HG02759 (cell line): Measurements from ENCODE around the gene TAOK3.
A peak's percentile ranks its signal among the peaks of the same experiment; 100 is the strongest.
"Not testable (repeated sequence)": the region's sequence is repeated elsewhere in the genome, so short reads cannot be mapped to it uniquely, and the experiment has no call there.

Experiments
- ATAC-seq: cut with Tn5 transposase; IDR thresholded peaks from one replicate; pipeline ENCODE4 v1.9.1; 2021; ENCODE audit warnings: mild to moderate bottlenecking, moderate library complexity; ENCODE audit not compliant: unreplicated experiment

TAOK3 gene

DNA sequence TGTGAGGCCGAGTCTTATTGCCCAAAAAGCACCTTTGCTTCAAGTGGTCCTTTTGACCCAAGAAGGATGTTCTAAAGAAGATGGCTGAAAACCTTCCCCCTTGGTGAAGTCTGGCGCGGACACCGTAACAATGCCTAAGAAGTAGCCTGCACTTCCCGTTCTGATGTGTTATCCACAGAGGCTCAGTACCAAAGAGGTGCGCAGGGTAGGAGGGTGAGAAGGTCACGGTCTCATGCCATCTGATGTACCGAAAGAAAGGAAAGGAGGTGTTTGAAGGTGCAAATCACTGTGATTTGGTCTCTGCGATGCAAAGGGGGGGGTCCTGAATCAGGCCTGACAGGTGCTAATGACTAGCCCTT lies 226.9 kb downstream of the TAOK3 start:
- no peak for ATAC-seq

DNA sequence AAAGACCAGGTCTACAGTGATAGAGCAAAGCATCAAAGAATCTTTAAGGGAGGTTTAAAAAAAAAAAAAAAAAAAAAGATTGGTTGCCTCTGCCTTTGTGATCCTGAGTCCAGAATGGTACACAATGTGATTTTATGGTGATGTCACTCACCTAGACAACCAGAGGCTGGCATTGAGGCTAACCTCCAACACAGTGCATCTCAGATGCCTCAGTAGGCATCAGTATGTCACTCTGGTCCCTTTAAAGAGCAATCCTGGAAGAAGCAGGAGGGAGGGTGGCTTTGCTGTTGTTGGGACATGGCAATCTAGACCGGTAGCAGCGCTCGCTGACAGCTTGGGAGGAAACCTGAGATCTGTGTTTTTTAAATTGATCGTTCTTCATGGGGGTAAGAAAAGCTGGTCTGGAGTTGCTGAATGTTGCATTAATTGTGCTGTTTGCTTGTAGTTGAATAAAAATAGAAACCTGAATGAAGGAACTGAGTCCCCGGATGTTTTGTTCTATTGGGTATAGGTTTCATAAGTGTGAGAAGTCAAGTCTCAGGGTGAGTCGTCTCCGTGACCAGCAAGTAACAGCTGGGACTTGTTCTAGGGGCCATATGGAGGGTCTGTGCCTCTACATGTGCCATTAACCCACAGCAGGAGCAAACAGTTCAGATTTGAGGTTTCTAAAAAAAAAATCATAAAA lies 227.5 kb downstream of the TAOK3 start:
- peak; percentile 50 for ATAC-seq

DNA sequence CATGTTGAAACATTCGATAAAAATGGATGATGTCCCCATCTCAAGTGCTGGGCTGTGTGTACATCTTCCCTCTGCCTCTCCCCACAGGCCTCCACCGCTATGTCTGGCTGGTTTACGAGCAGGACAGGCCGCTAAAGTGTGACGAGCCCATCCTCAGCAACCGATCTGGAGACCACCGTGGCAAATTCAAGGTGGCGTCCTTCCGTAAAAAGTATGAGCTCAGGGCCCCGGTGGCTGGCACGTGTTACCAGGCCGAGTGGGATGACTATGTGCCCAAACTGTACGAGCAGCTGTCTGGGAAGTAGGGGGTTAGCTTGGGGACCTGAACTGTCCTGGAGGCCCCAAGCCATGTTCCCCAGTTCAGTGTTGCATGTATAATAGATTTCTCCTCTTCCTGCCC lies 228.2 kb downstream of the TAOK3 start:
- ATAC-seq: no peak

DNA sequence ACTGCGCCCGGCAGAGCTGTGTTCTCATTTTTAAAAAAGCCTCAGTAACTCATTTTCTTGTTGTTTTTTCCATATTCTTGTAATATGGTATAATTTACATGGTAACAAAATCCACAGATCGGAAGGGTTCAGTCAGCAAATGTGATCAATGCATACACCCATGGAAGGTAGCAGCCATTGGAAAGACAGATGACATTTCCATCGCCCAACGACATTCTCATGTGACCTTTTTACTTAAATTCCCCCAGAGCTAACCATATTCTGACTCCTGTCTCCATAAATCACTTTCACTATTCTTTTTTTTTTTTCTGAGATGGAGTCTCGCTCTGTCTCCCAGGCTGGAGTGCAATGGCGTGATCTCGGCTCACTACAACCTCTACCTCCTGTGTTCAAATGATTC lies 231.9 kb downstream of the TAOK3 start:
- ATAC-seq: no peak

DNA sequence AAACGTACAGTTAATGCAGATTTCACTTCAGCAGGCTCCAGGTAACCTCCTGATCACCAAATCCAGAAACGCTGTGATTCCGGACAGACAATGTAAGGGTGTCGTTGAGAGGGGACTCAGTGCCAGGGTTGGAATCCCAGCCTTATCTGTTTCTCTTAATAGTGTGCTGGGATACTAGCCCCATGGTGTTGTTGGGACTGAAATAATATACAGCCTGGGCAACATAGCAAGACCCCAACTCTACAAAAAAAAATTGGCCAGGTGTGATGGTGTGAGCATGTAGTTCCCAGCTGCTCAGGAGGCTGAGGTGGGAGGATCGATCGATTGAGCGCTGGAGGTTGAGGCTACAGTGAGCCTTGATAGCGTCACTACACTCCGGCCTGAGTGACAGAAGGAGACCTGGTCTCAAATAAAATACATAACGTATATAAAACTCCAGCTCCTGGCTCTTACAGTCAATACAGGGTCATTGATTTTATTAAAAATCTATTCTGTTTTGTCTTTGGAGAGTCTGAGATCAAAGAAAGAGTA lies 235.5 kb downstream of the TAOK3 start:
- no peak for ATAC-seq

DNA sequence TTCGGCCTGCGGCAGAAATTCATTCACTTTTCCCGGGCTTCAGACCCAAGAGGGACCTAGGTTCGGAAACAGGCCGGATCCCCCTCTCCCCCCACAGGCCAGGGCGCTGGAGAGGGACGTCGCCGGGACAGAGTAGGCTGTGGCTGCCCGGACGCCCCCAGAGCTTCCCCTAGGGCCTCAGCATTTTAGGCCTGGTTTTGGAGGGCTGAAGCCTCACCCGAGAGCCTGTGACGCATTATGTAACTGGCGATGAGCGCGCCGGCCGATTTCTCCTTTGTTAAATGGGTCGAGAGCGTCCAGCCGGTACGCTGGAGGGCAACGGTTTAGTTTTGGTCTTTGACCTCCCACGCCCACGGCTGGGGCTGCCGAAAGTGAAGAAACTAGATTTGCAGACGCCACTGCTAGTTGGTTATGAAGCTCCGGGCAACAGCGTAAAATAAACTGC lies 236.1 kb downstream of the TAOK3 start:
- ATAC-seq: peak; percentile 31

DNA sequence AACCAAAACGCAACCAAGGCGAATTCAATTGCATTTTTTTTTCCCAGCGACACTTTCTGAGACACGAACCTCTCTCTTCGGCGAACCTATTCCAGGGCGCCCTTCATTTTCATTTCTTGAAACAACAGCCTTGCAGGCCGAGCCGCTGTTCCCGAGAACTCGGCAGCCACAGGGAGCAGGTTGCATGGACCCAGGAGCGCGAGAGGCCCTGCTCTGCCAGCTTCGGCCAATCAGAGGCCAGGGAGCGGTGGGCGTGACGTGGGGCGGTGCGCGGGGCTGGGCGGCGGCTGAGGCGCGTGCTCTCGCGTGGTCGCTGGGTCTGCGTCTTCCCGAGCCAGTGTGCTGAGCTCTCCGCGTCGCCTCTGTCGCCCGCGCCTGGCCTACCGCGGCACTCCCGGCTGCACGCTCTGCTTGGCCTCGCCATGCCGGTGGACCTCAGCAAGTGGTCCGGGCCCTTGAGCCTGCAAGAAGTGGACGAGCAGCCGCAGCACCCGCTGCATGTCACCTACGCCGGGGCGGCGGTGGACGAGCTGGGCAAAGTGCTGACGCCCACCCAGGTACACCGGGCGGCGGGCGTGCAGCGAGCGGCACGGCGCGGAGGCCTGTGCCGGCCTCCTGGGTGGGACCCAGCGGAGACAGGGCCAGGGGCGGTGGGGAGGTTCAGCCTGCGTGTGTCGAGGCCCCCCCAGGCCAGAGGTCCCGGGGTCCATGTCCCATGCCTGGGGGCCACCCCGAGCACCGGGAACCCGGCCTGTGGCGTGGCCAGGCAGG lies 236.7 kb downstream of the TAOK3 start, which contains the start of gene PEBP1:
Gene PEBP1 (plus strand): TSS at position 337 of the 771 bp plus-strand sequence. CDS start 86 bp downstream, at position 423.
- ATAC-seq: peak; percentile 99

DNA sequence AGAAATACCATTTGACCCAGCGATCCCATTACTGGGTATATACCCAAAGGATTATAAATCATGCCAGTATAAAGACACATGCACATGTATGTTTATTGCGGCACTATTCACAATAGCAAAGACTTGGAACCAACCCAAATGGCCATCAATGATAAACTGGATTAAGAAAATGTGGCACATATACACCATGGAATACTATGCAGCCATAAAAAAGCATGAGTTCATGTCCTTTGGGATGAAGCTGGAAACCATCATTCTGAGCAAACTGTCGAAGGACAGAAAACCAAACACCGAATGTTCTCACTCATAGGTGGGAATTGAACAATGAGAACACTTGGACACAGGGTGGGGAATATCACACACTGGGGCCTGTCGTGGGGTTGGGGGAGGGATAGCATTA lies 243.3 kb downstream of the TAOK3 start:
- not testable (repeated sequence) for ATAC-seq

DNA sequence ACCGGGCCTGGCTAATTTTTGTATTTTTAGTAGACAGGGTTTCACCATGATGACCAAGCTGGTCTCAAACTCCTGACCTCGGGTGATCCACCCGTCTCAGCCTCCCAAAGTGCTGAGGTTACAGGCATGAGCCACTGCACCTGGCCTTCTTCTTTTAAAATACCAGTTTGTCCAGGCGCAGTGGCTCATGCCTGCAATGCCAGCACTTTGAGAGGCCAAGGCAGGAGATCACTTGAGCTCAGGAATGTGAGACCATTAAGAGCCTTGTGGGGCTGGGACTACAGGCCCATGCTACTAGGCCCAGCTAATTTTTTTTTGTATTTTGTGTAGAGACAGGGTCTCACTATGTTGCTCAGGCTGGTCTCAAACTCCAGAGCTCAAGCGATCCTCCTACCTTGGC lies 244.8 kb downstream of the TAOK3 start:
- ATAC-seq: no peak

DNA sequence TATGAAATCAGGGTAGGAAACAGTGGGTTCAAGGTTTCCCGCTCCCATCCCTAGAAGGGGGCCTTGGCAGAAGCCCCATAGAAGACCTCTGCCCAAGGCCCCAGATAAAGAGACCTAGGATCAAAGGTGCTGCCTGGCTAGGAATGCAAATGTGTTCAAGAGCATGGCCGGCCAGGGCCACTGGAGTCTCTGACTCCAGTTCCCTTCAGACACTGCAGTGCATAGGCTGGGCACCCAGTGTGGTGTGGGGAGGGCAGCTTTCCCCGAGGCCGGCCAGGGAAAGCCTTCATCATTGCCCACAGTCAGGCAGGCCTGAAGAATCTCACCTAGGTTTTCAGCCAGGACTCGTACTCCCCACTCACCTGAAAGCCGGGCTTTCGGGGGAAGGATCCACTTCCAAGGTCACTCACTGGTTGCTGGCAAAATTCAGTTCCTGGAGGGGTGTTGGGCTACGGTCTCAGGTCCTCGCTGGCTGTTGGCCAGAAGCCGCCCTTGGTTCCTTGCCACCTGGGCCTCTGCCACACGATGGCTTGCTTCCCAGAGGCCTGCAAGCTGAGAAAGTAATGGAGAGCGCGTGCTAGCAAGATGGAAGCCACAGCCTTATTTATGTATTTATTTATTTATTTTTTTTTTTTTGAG lies 246.5 kb downstream of the TAOK3 start:
- ATAC-seq: no peak

DNA sequence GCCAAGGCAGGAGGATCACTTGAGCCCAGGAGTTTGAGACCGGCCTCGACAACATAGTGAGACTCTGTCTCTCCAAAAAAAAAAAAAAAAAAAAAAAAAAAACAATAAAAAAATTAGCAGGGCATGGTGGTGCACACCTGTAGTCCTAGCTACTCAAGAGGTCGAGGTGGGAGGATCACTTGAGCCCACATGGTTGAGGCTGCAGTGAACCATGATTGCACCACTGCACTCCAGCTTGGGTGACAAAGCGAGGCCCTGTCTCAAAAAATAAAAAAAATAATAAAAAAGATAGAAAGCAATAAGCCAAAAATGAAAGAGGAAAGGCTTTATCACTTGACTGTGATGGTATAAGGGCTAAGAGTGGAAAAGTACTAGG lies 247.0 kb downstream of the TAOK3 start:
- ATAC-seq: no peak

DNA sequence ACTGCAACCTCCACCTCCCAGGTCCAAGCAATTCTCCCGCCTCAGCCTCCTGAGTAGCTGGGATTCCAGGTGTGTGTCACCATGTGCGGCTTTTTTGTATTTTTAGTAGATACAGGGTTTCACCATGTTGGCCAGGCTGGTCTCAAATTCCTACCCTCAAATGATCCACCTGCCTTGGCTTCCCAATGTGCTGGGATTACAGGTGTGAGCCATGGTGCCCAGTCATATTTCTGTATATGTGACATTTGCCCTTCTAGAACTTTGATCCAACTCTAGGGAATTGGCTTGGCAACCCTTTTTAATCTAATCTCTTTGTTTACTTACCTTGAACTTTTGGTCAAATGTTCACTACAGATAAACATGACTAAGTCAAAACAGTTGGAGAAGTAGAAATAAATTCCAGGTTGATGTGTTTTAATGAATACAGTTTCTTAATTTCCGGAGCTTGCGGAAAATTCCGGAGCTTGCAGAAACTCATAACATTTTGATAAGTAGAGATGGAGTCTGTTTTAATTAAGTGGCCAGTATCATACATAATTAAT lies 248.3 kb downstream of the TAOK3 start:
- no peak for ATAC-seq

DNA sequence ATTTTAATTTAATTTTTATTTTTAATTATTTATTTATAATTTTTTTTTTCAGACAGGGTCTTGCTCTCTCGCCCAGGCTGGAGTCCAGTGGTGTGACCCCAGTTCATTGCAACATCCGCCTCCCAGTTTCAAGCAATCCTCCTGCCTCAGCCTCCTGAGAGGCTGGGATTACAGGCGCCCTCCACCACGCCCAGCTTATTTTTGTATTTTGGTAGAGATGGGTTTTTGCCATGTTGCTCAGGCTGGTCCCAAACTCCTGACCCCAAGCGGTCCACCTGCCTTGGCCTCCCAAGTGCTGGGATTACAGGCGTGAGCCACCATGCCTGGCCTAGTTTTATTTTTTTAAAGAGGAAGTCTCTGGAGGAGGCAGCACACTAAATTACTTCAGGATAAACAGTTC lies 250.4 kb downstream of the TAOK3 start:
- no peak for ATAC-seq

DNA sequence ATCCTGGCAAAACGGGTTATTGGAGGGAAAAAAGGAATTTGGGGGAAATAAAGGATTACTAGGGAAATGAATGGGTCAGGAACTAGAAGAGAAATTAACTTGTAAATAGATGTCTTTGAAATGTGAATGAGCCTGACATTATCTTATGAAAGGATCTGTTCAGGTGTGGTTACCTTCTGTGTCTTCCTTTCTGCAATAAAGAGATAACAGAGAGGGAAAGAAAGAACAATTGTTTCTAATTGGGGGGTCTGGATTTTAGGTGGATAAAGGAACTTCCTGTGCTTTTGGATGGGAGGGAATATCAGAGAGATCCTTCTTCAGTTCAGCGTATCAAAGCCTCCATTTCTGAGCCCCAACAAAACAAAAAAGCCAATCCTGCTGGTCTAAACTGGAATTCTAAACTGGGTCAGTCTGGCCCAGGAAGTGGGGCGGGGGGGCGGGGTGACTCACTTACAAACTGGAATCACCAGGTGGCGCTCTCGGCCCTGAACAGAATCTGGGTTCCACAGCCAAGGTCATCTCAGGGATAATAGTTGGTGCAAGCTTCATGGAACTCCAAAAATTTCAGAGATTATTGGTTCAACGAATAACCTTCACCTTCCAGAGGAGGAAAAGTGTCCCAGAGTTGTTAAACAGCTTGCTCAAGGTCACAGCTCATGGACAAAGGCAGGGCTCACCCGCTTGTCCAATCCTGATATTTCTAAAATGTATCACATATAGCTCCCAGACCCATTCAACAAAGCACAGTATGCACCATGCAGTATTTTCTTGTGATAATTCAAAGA lies 251.9 kb downstream of the TAOK3 start:
- peak; percentile 60 for ATAC-seq

DNA sequence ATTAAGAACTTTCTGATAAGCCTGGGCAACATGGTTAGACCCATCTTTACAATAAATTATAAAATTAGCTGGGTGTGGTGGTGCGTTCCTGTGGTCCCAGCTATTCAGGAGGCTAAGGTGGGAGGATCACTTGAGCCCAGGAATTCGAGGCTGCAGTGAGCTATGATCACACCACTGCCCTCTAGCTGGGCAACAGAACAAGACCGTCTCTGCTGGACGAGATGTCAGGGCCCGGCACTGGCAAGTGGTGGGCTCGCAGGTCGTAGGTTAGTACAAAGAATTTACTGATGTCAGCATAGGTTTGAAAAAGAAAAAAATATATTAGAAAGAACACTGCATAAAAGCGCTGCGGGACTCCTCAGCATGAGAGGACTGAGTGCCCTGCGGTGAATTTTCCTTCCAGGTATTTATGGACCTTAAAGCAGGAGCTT lies 253.2 kb downstream of the TAOK3 start:
- ATAC-seq: no peak

DNA sequence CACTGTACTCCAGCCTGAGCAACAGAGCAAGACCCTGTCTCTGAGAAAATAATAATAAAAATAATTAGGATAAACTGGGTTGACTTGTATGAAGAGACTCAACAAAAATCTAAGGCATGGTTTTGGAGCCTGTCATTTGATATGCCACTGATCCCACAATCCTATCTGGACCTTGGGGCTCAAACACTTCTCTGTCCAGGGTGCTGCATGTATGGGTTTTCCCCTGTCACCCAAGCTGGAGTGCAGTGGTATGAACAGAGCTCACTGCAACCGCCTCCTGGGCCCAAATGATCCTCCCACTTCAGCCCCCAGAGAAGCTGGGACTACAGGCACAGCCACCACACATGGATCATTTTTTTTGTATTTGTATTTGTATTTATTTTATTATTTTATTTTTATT lies 263.6 kb downstream of the TAOK3 start:
- no peak for ATAC-seq

DNA sequence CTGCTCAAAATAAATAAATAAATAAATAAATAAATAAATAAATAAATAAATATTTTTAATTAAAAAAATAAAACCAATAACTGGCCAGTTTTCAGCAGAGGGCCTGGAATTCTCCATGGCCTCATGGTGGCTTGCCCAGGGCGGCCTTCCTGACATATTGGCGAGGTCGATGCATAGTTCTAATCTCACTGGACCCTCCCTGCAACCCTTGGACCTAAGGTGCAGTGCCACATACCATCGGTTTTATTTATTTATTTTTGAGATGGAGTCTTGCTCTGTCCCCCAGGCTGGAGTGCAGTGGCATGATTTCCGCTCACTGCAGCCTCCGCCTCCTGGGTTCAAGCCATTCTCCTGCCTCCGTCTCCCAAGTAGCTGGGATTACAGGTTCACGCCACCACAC lies 265.0 kb downstream of the TAOK3 start:
- ATAC-seq: no peak

DNA sequence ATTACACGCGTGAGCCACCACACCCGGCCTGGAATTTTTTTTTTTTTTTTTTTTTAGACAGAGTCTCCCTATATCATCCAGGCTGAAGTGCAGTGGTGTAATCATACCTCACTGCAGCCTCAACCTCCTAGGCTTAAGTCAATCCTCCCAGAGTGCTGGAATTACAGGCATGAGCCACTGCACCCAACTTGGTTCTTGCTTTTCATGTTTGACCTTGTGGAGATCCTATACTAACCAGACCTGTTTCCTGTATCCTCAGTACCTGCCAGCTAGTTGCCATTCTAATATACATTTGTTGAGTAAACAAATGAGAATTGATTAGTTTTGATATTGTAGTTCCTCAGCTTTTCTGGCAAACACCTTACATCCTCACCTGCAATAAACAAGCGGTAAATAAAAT lies 265.7 kb downstream of the TAOK3 start:
- ATAC-seq: no peak

DNA sequence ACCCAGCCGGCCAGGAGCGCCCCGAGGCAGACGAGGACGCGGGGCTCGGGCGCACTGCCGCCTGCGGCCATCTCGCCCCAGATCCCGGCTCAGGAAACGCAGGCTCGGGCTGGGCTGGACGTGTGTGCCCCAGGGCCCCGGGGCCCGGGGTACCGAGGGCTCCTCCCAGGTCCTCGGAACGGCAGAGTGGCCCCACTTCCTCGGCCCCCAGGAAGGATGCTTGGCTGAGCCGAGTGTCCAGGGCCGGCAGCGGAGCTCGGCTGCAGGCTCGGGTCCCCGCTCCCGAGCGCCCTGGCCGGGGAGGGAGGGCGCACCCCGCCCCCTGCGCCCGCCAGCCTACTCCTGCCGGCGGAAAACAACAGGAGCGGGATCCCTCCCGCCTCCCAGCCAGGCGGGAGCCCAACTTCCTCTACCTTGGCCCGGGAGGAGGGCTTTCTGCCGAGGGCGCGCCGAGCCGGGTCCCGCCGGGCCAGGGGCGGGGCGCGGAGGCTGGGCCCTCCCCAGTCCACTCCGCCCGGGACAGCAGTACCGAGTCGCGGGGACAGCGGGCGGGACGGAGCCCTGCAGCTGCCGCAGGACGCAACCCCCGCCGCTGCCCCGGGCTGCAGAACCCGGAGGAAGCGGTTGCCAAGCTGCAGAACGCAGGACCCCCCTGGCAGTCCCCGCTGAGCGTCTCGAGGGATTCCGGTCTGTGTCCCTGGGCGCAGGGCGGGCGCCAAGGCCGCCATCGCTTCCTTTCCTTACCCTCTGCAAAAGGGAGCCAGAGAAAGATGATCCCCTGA lies 268.9 kb downstream of the TAOK3 start, which contains the start of gene VSIG10:
Gene VSIG10 (minus strand): TSS at position 411 of the 782 bp plus-strand sequence. CDS start 340 bp downstream, at position 71.
- ATAC-seq: peak; percentile 52

DNA sequence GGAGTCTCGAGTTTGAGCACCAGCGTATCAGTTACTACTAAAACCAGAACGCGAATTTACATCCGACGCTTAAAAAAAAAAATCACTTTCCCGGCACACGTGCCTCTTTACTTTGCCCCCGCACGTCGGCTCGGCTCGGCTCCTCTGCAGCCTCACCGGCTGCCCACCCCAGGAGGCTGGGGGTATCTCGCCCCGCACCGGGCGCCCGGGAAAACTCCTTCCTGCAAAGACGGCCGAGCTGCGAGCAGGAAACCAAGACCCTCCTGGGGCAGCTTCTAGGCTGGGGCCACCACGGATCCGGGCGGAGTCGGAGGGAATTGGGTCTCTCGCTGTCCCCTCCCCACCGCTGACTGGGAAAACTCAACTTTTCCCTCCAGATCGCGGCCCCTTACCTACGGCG lies 269.5 kb downstream of the TAOK3 start:
- ATAC-seq: peak; percentile 23
